ENCODE measurements around the gene PDZRN3. TPM values are rescaled to one million over a fixed set of nuclear protein-coding genes. Genes with fewer than 3 reads are reported as not detected.

Gene PDZRN3
- total RNA-seq, 4 donors from 2014 or later, result 25.3 to 152 (median 45.4) TPM

DNA sequence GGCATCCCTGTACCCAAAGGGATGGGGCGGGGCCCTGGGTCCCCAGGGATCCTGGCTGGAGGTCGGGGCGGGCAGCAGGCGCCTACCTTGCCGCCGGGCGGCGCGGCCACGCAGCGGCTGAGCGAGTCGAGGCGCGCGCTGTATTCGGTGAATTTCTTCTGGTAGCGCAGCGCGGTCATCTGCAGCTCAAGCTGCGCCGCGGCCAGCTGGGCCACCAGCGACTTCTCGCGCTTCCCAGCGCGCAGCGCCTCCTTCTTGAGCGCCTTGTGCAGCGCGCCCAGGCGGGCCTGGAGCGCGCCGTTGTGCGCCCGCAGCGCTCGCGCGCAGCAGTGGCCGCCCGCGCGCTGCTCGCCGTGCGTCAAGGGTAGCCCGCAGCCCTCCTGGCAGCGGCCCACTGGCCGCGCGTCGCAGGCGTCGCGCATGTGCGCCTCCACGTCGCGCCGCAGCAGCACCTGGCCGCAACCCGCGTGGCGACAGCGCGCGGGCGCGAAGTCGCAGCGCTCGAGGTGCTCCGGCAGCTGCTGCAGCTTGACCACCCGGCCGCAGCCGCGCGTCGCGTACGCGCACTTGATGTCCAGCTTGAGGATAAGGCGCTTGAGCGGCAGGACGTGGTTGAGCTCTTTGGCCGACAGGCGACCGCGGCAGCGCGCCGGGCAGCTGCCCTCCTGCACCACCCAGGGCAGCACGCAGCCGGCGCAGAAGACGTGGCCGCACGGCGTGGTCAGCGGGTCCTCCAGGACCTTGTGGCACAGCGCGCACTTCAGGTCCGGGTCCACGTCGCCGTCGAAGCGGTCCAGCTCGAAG lies 522 bp downstream of the PDZRN3 start:
- TF ChIP-seq, protein P1, sequence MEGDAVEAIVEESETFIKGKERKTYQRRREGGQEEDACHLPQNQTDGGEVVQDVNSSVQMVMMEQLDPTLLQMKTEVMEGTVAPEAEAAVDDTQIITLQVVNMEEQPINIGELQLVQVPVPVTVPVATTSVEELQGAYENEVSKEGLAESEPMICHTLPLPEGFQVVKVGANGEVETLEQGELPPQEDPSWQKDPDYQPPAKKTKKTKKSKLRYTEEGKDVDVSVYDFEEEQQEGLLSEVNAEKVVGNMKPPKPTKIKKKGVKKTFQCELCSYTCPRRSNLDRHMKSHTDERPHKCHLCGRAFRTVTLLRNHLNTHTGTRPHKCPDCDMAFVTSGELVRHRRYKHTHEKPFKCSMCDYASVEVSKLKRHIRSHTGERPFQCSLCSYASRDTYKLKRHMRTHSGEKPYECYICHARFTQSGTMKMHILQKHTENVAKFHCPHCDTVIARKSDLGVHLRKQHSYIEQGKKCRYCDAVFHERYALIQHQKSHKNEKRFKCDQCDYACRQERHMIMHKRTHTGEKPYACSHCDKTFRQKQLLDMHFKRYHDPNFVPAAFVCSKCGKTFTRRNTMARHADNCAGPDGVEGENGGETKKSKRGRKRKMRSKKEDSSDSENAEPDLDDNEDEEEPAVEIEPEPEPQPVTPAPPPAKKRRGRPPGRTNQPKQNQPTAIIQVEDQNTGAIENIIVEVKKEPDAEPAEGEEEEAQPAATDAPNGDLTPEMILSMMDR (IDR thresholded peaks at IDR 0.05; ENCODE audit: low read depth), result no peak

DNA sequence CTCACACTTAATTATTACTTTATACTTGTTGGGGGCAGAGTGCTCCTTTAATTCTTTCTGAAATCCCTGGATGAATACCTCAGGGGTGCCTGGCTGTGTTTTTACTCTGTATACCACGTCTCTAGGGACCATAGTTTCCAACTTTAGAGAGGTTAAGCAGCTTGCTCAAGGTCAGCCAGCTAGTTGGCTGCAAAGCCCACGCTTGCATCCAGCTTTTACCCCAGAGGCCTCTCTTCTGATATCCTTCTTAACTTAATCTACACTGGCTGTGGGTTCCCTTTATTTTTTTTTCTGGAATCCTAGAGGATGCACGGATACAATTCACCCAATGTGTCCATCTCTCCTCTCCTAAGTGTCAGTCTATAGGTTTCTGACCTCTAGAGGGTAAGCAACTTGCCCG lies 1.4 kb downstream of the PDZRN3 start:
- TF ChIP-seq, protein P1 (IDR thresholded peaks at IDR 0.05; ENCODE audit: low read depth), result no peak

DNA sequence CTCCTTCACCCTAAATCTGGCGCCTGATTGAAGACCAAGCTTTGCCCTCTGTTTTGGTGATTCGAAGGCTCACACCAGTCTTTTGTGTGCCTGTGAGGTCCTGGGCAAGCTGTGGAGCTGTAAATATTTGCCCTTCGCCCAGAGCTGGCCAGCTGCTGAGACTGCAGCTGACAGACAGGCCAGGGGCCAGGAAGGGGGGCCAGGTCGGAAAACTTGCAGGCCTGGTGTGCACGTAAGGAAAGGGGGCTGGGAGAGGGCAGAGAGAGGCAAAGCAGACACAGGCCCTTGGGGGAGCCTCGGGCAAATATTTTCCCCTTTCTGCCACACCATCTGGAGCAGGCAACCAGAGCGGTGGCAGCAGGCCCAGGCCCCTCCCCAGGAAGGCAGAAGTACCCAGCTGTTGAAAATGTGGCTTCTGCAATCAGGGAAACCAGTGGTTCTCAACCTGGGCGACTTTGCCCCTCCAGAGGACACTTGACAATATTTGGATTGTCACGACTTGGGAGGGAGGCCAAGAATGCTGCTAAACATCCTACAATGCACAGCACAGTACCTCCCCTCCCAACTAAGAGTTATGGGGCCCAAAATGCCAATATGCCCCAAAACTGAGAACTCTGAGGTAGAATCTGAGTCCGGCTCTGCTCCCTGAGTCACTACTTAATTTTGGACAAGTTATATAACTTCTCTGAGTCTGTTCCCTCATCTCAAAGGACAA lies 2.5 kb downstream of the PDZRN3 start:
- TF ChIP-seq, protein P1 (IDR thresholded peaks at IDR 0.05; ENCODE audit: low read depth), result no peak

DNA sequence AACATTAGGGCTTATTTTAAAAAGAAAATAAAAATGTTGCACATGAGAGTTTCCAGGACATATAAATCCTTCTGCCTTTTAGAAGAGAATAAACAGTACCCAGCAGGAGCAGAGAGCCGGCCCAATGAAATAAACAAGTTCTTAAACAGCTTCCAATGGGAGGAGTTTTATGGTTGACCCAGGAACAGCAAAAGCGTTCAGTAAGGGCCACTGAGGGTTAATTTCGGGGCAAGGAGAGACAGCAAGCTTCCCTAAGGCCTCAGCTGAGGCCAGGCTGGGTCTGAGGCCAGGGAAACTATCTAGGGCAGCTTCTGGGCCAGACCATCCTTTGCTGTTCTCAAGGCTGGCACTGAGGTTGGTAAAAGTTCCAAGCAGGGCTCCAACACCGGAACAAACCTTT lies 3.4 kb downstream of the PDZRN3 start:
- TF ChIP-seq, protein P1 (IDR thresholded peaks at IDR 0.05; ENCODE audit: low read depth), result no peak

DNA sequence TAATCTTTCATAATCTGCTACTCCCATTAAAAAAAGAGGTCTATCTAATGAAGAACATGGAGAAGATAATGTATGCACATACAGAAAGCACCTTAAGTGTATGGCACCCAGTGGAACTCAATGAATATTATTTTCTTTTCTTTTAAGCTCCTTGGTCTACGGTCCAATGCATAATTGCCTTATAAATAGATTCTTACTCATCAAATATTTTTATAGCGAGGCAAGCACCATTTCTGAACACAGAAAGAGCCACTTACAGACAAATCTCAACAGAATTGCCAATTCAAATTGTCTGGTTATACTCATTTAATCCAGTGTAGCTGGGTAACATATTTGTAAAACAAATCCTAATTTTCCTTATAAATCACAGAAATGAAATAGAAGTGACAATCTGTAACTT lies 6.3 kb downstream of the PDZRN3 start:
- TF ChIP-seq, protein P1 (IDR thresholded peaks at IDR 0.05; ENCODE audit: low read depth), result no peak

DNA sequence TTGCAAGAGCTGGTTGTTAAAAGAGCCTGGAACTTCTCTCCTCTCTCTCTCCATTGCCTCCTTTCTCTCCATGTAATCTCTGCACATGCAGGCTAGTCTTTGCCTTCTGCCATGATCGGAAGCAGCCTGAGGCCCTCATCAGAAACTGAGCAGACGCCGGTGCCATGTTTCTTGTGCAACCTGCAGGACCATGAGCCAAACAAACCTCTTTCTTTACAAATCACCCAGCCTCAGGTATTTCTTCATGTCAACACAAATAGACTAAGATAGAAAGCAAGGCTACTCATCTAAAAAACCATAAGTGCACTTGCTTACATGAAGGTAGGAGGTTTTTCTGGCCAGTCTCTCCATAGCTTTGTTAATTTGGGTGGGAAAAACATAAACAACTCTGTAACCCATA lies 8.7 kb downstream of the PDZRN3 start:
- TF ChIP-seq, protein P1 (IDR thresholded peaks at IDR 0.05; ENCODE audit: low read depth), result no peak

DNA sequence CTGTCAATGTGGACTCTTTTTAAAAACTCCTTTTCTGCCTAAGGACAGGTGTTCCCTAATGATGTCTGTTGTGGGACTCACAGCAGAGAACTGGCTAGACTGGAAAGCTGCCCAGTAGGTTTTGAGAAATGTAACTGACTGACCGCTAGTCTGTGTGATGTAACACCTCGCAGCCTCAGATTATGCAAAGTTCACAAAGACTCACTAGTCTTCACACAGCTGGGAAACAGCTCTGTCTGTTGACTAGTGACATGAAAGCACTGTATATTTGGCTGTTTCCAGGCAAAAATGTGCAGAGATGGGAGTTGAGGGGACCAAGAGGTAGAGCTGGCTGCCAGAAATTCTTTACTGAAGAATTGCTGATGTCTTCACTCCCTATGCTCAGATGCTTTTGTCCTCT lies 10.3 kb downstream of the PDZRN3 start:
- TF ChIP-seq, protein P1 (IDR thresholded peaks at IDR 0.05; ENCODE audit: low read depth), result no peak
